Endometrium (tissue), 2 donors: ENCODE results near the gene MTIF2.
"Not testable (repeated sequence)": the region's sequence is repeated elsewhere in the genome, so short reads cannot be mapped to it uniquely, and the experiment has no call there.

ENCODE experiments used
- FAIRE-seq: peaks from 2 replicates; lab custom pipeline; 2012; peaks lifted over from hg19 to GRCh38; lab: Jason Lieb, UNC
- donor health status: control.
- donor health status: control.

The MTIF2 gene

GRCh38 chr2:55186837-55187236 is 82.2 kb downstream of the MTIF2 start:
- FAIRE-seq: not testable (repeated sequence)
